Calu3 (cell line): ENCODE data around the gene CLCA2. TPM values are rescaled to one million over a fixed set of nuclear protein-coding genes. Genes with fewer than 3 reads are reported as not detected.

Experiments used
- Bru-seq: library from RNA; stranded (reverse); fragments of 400-500 nt; gene quantifications from one replicate; lab custom pipeline; 2021; lab: Mats Ljungman, UMichigan
- BruChase-seq, 2 experiments: library from RNA; stranded (reverse); fragments of 400-500 nt; gene quantifications; one replicate each; lab custom pipeline; 2021; lab: Mats Ljungman, UMichigan
- BruUV-seq: library from RNA; stranded (reverse); fragments of 400-500 nt; replicated peaks from 2 replicates; lab custom pipeline; 2021; lab: Mats Ljungman, UMichigan
- CTCF ChIA-PET: fragments of 300-600 bp; sonication (Branson Sonifier 250); formaldehyde crosslinking; loops from one replicate; lab custom pipeline; 2022; ENCODE audit warnings: antibody characterized with exemption; lab: Charles Lee
- DNase-seq: peaks from one replicate; pipeline ENCODE4 v3.0.0; 2022
- H3K27ac Mint-ChIP-seq: one replicate; pipeline ENCODE4 v1.8.0; 2022; ENCODE audit warnings: mixed read lengths; ENCODE audit not compliant: unreplicated experiment
- H3K27me3 Mint-ChIP-seq: one replicate; pipeline ENCODE4 v1.8.0; 2022; ENCODE audit warnings: mixed read lengths; ENCODE audit not compliant: unreplicated experiment
- H3K36me3 Mint-ChIP-seq: one replicate; pipeline ENCODE4 v1.8.0; 2022; ENCODE audit warnings: mild to moderate bottlenecking, moderate library complexity, mixed read lengths; ENCODE audit not compliant: insufficient read depth, unreplicated experiment
- H3K4me1 Mint-ChIP-seq: one replicate; pipeline ENCODE4 v1.8.0; 2022; ENCODE audit warnings: mild to moderate bottlenecking, low read depth, mixed read lengths; ENCODE audit not compliant: unreplicated experiment
- H3K4me3 Mint-ChIP-seq: one replicate; pipeline ENCODE4 v1.8.0; 2022; ENCODE audit warnings: mild to moderate bottlenecking, low read depth, moderate library complexity, mixed read lengths; ENCODE audit not compliant: unreplicated experiment
- H3K9me3 Mint-ChIP-seq: one replicate; pipeline ENCODE4 v1.8.0; 2022; ENCODE audit warnings: low read depth, mixed read lengths; ENCODE audit not compliant: unreplicated experiment
- intact Hi-C: fragments of 100-400 bp; cut with micrococcal nuclease; formaldehyde crosslinking; loops from one replicate; pipeline ENCODE4 v1.10.0; 2022; ENCODE audit not compliant: unreplicated experiment
- long read RNA-seq: library from polyadenylated mRNA; stranded (forward); transcript quantifications from one replicate; pipeline ENCODE4 v2.0.0, GENCODE V29; 2022
- total RNA-seq: library from RNA; stranded (reverse); gene quantifications from 2 replicates; pipeline ENCODE4 v1.2.3, GENCODE V29; 2022
- TF ChIP-seq, protein P1 (sequence below): fragments of 200-600 bp; IDR thresholded peaks from one replicate; pipeline ENCODE4 v1.8.0; 2022; ENCODE audit warnings: antibody characterized with exemption; ENCODE audit not compliant: unreplicated experiment

The CLCA2 gene, protein sequence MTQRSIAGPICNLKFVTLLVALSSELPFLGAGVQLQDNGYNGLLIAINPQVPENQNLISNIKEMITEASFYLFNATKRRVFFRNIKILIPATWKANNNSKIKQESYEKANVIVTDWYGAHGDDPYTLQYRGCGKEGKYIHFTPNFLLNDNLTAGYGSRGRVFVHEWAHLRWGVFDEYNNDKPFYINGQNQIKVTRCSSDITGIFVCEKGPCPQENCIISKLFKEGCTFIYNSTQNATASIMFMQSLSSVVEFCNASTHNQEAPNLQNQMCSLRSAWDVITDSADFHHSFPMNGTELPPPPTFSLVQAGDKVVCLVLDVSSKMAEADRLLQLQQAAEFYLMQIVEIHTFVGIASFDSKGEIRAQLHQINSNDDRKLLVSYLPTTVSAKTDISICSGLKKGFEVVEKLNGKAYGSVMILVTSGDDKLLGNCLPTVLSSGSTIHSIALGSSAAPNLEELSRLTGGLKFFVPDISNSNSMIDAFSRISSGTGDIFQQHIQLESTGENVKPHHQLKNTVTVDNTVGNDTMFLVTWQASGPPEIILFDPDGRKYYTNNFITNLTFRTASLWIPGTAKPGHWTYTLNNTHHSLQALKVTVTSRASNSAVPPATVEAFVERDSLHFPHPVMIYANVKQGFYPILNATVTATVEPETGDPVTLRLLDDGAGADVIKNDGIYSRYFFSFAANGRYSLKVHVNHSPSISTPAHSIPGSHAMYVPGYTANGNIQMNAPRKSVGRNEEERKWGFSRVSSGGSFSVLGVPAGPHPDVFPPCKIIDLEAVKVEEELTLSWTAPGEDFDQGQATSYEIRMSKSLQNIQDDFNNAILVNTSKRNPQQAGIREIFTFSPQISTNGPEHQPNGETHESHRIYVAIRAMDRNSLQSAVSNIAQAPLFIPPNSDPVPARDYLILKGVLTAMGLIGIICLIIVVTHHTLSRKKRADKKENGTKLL
- total RNA-seq (not detected in 2 replicates), Bru-seq, nascent RNA (percentile 5 among the genes with signal in this experiment), BruChase-seq, experiment 1, labeled RNA remaining after a 6-hour chase (percentile 8 among the genes with signal in this experiment), BruChase-seq, experiment 2, labeled RNA remaining after a 2-hour chase (not detected)
- long read RNA-seq = 0 reads

DNA sequence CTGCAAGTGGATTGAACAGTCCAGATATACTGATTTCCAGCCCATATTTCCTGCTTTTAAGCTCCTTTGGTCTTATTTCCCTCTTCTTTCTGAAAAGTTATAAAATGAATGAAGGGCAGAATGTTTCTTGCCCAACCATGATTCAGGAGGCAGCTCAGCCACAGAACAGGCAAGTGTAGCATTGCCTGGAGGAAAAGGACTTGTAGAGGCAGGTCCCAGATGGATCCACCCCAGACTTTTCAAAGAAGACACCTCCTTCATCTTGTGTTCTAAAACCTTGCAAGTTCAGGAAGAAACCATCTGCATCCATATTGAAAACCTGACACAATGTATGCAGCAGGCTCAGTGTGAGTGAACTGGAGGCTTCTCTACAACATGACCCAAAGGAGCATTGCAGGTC lies at the start of gene CLCA2:
TSS of gene CLCA2 (plus strand) at position 299 of the 400 bp plus-strand sequence. CDS start at position 376, 77 bp downstream.
- Mint-ChIP-seq H3K36me3 (no peaks in the 10 kb centered on the region), H3K9me3 (no peaks in the 10 kb centered on the region), H3K27ac (no peak within 1 kb of the TSS), H3K4me1 (peaks cover 21% of the 10 kb centered on the region), H3K27me3 (no peaks in the 10 kb centered on the region), H3K4me3 (no peak within 1 kb of the TSS)
- CTCF ChIA-PET = no interaction called here
- intact Hi-C loops = no loop called here
- DNase-seq = no peak
- TF ChIP-seq, protein P1, sequence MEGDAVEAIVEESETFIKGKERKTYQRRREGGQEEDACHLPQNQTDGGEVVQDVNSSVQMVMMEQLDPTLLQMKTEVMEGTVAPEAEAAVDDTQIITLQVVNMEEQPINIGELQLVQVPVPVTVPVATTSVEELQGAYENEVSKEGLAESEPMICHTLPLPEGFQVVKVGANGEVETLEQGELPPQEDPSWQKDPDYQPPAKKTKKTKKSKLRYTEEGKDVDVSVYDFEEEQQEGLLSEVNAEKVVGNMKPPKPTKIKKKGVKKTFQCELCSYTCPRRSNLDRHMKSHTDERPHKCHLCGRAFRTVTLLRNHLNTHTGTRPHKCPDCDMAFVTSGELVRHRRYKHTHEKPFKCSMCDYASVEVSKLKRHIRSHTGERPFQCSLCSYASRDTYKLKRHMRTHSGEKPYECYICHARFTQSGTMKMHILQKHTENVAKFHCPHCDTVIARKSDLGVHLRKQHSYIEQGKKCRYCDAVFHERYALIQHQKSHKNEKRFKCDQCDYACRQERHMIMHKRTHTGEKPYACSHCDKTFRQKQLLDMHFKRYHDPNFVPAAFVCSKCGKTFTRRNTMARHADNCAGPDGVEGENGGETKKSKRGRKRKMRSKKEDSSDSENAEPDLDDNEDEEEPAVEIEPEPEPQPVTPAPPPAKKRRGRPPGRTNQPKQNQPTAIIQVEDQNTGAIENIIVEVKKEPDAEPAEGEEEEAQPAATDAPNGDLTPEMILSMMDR = no peak
- BruUV-seq = no TSS peak

DNA sequence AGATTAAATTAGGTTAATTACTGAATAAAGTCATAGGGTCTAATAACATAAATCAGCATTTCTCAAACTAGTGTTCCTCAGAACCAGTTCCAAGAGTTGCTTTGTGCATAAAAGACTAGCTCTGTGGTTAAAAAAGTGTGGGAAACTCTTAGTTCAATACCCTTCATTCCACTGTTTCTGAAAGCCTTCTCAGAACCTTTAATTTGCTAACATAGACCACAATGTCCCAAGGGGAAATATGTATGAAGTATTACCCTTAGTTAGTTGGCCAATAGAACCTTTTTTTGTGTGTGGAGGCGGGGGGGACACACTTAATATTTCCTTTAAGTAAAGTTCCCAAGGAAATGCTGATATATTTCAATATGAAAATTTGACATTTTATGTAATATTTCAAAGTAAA lies 48.3 kb upstream of the CLCA2 start:
- no peaks in the 10 kb centered on the region for H3K36me3 Mint-ChIP-seq
- CTCF ChIA-PET = no interaction called here

DNA sequence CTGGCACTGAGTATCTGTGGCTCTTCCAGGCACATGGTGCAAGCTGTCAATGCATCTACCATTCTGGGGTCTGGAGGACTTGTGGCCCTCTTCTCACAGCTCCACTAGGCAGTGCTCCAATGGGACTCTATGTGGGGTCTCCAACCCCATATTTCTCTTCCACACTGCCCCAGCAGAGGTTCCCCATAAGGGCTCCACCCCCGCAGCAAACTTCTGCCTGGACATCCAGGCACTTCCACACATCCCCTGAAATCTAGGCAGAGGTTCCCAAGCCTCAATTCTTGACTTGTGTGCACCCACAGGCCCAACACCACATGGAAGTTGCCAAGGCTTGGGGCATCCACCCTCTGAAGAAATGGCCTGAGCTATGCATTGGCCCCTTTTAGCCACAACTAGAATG lies 46.6 kb upstream of the CLCA2 start:
- Mint-ChIP-seq H3K36me3 (no peaks in the 10 kb centered on the region), H3K9me3 (peaks cover 7% of the 10 kb centered on the region), H3K27me3 (no peaks in the 10 kb centered on the region), H3K4me1 (no peaks in the 10 kb centered on the region), H3K4me3 (no peak overlapping the region), H3K27ac (no peak overlapping the region)
- TF ChIP-seq, protein P1 = no peak
- no TSS peak for BruUV-seq
- intact Hi-C loops = no loop called here
- DNase-seq = no peak
- CTCF ChIA-PET = no interaction called here

More for the DNA sequence above, 48.3 kb upstream of the CLCA2 start:
- TF ChIP-seq, protein P1 = no peak
- no peak for DNase-seq
- peaks cover 7% of the 10 kb centered on the region for H3K9me3 Mint-ChIP-seq
- BruUV-seq = no TSS peak
- intact Hi-C loops = no loop called here
- H3K4me3 Mint-ChIP-seq = no peak overlapping the region
- no peaks in the 10 kb centered on the region for H3K27me3 Mint-ChIP-seq
- H3K27ac Mint-ChIP-seq = no peak overlapping the region
- H3K4me1 Mint-ChIP-seq = no peaks in the 10 kb centered on the region

DNA sequence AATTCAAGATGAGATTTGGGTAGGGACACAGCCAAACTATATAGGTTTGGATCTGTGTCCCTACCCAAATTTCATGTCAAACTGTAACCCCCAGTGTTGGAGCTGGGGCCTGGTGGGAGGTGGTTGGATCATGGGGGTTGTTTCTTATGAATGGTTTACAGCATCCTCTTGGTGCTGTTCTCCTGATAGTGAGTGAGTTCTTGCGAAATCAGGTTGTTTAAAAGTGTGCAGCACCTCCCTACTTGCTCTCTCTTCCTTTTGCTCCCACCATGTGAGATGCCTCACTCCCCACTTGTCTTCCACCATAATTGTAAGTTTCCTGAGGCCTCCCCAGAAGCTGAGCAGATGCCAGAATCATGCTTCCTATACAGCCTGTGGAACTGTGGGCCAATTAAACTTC lies 45.2 kb upstream of the CLCA2 start:
- H3K27ac Mint-ChIP-seq = no peak overlapping the region
- no peaks in the 10 kb centered on the region for H3K4me1 Mint-ChIP-seq
- H3K36me3 Mint-ChIP-seq = no peaks in the 10 kb centered on the region
- CTCF ChIA-PET = no interaction called here
- intact Hi-C loops = no loop called here
- no TSS peak for BruUV-seq
- H3K9me3 Mint-ChIP-seq = peaks cover 7% of the 10 kb centered on the region
- H3K4me3 Mint-ChIP-seq = no peak overlapping the region
- H3K27me3 Mint-ChIP-seq = no peaks in the 10 kb centered on the region
- TF ChIP-seq, protein P1 = no peak
- DNase-seq = no peak
